ENCODE data around the gene CNOT10. TPM values are rescaled to one million over a fixed set of nuclear protein-coding genes. Genes with fewer than 3 reads are reported as not detected.
A peak's percentile ranks its signal among the peaks of the same experiment; 100 is the strongest.

The CNOT10 gene
- total RNA-seq, 5 donors from 2014 or later (not counting 1 experiment from before 2014, with no cell fraction given): 39.4 to 49.3 (median 45.0) TPM

GRCh38 chr3:32818970-32819511 is 134.1 kb downstream of the CNOT10 start:
- peaks cover 6 to 30% (median 22%) of the 10 kb centered on the region in 3 donors for H3K4me1 Mint-ChIP-seq
- H3K36me3 Mint-ChIP-seq: no peaks in the 10 kb centered on the region
- H3K4me3 ChIP-seq (ENCODE audit: control insufficient read depth in 1 of 2, extremely low read depth in 1 of 2, low read length in 1 of 2): peak overlapping the region in 1 of 2 donors; percentile 65
- ChIA-PET CTCF (no interaction called here), POLR2A (no interaction called here)
- H3K4me1 ChIP-seq (ENCODE audit: control insufficient read depth in 1 of 2, extremely low read depth in 1 of 2, insufficient read depth in 2 of 2, low read length in 2 of 2): peaks cover 8 to 18% of the 10 kb centered on the region in 2 experiments
- peaks cover 0 to 39% of the 10 kb centered on the region in 2 experiments for H3K27me3 ChIP-seq (replicated peaks in 1 of 2; ENCODE audit: control insufficient read depth in 2 of 2, extremely low read depth in 1 of 2, insufficient read depth in 2 of 2, low read length in 1 of 2)
- no peaks in the 10 kb centered on the region for H3K9me3 Mint-ChIP-seq
- WGBS (ENCODE audit: insufficient coverage): 78% methylated on average over 20 of the region's 25 CpGs
- H3K4me3 Mint-ChIP-seq: peak overlapping the region; percentile 36 to 73 (median 68)
- H3K27me3 Mint-ChIP-seq: peaks cover 20 to 54% of the 10 kb centered on the region in 2 donors
- H3K27ac ChIP-seq (ENCODE audit: low read length): no peak overlapping the region
- H3K27ac Mint-ChIP-seq: no peak overlapping the region
- no peak for DNase-seq
- no peak for ATAC-seq (replicated peaks in 1 of 4)
- no peaks in the 10 kb centered on the region for H3K9me3 ChIP-seq
- H3K36me3 ChIP-seq (ENCODE audit: control insufficient read depth in 2 of 2, extremely low read depth in 1 of 2, insufficient read depth in 1 of 2, low read length in 1 of 2): no peaks in the 10 kb centered on the region

- peaks cover 1 to 26% (median 16%) of the 10 kb centered on the region in 3 donors for H3K4me1 Mint-ChIP-seq
- ATAC-seq (replicated peaks in 1 of 4) (no peak), DNase-seq (no peak)
- peak overlapping the region in 2 of 3 donors; percentile 68 to 73 for H3K4me3 Mint-ChIP-seq
- WGBS (ENCODE audit: insufficient coverage): 96% methylated on average over 26 of the region's 41 CpGs
- no peaks in the 10 kb centered on the region for H3K36me3 Mint-ChIP-seq
- H3K36me3 ChIP-seq (ENCODE audit: control insufficient read depth in 2 of 2, extremely low read depth in 1 of 2, insufficient read depth in 1 of 2, low read length in 1 of 2): no peaks in the 10 kb centered on the region
- peaks cover 7 to 18% of the 10 kb centered on the region in 2 experiments for H3K4me1 ChIP-seq (ENCODE audit: control insufficient read depth in 1 of 2, extremely low read depth in 1 of 2, insufficient read depth in 2 of 2, low read length in 2 of 2)
- no peak overlapping the region for H3K4me3 ChIP-seq (ENCODE audit: control insufficient read depth in 1 of 2, extremely low read depth in 1 of 2, low read length in 1 of 2)
- no peaks in the 10 kb centered on the region for H3K9me3 Mint-ChIP-seq
- H3K27ac ChIP-seq (ENCODE audit: low read length): no peak overlapping the region
- POLR2A ChIA-PET: interaction anchor here in 1 of 2 donors (0.7 kb wide), 1 partner anchor 32 kb away, joined by 3 read pairs; no protein-coding TSS in a partner anchor
- H3K27ac Mint-ChIP-seq: no peak overlapping the region
- no peaks in the 10 kb centered on the region for H3K9me3 ChIP-seq
- peaks cover 0 to 45% of the 10 kb centered on the region in 2 experiments for H3K27me3 ChIP-seq (replicated peaks in 1 of 2; ENCODE audit: control insufficient read depth in 2 of 2, extremely low read depth in 1 of 2, insufficient read depth in 2 of 2, low read length in 1 of 2)
- CTCF ChIA-PET: no interaction called here
- peaks cover 22 to 49% of the 10 kb centered on the region in 2 donors for H3K27me3 Mint-ChIP-seq
Measured at GRCh38 chr3:32819551-32820348, 134.8 kb downstream of the CNOT10 start.

GRCh38 chr3:32820430-32820829 is 135.4 kb downstream of the CNOT10 start:
- Mint-ChIP-seq H3K9me3 (no peaks in the 10 kb centered on the region), H3K4me1 (peaks cover 0 to 22% (median 15%) of the 10 kb centered on the region in 3 donors), H3K27ac (no peak overlapping the region), H3K36me3 (no peaks in the 10 kb centered on the region), H3K4me3 (no peak overlapping the region), H3K27me3 (peaks cover 27 to 46% of the 10 kb centered on the region in 2 donors)
- WGBS (ENCODE audit: insufficient coverage): 80% methylated on average over 1 of the region's 2 CpGs
- DNase-seq: no peak
- ATAC-seq (replicated peaks in 1 of 4): no peak
- ChIA-PET POLR2A (interaction anchor here in 1 of 2 donors (0.7 kb wide), 1 partner anchor 31 kb away, joined by 3 read pairs; no protein-coding TSS in a partner anchor), CTCF (interaction anchor here in 1 of 2 donors (0.6 kb wide), 1 partner anchor 655 kb away, joined by 3 read pairs; no protein-coding TSS in a partner anchor)
- Histone ChIP-seq H3K4me3 (ENCODE audit: control insufficient read depth in 1 of 2, extremely low read depth in 1 of 2, low read length in 1 of 2) (no peak overlapping the region), H3K27me3 (replicated peaks in 1 of 2; ENCODE audit: control insufficient read depth in 2 of 2, extremely low read depth in 1 of 2, insufficient read depth in 2 of 2, low read length in 1 of 2) (peaks cover 0 to 46% of the 10 kb centered on the region in 2 experiments), H3K9me3 (no peaks in the 10 kb centered on the region), H3K36me3 (ENCODE audit: control insufficient read depth in 2 of 2, extremely low read depth in 1 of 2, insufficient read depth in 1 of 2, low read length in 1 of 2) (no peaks in the 10 kb centered on the region), H3K27ac (ENCODE audit: low read length) (no peak overlapping the region), H3K4me1 (ENCODE audit: control insufficient read depth in 1 of 2, extremely low read depth in 1 of 2, insufficient read depth in 2 of 2, low read length in 2 of 2) (peaks cover 4 to 18% of the 10 kb centered on the region in 2 experiments)

GRCh38 chr3:32820971-32821685 is 136.1 kb downstream of the CNOT10 start:
- WGBS (ENCODE audit: insufficient coverage): 81% methylated on average over 7 of the region's 12 CpGs
- peaks cover 26 to 39% of the 10 kb centered on the region in 2 donors for H3K27me3 Mint-ChIP-seq
- CTCF ChIA-PET: interaction anchor here in 1 of 2 donors (0.6 kb wide), 1 partner anchor 654 kb away, joined by 3 read pairs; no protein-coding TSS in a partner anchor

GRCh38 chr3:32821686-32822296 is 136.8 kb downstream of the CNOT10 start:
- Mint-ChIP-seq H3K27me3 (peaks cover 26 to 37% of the 10 kb centered on the region in 2 donors), H3K36me3 (no peaks in the 10 kb centered on the region), H3K9me3 (no peaks in the 10 kb centered on the region), H3K27ac (no peak overlapping the region), H3K4me1 (peaks cover 0 to 16% (median 11%) of the 10 kb centered on the region in 3 donors), H3K4me3 (no peak overlapping the region)
- no peak overlapping the region for H3K27ac ChIP-seq (ENCODE audit: low read length)
- ATAC-seq (replicated peaks in 1 of 4): no peak
- no peak overlapping the region for H3K4me3 ChIP-seq (ENCODE audit: control insufficient read depth in 1 of 2, extremely low read depth in 1 of 2, low read length in 1 of 2)
- 90% methylated on average over 37 of the region's 44 CpGs for WGBS (ENCODE audit: insufficient coverage)
- ChIA-PET CTCF (no interaction called here), POLR2A (interaction anchor here in 1 of 2 donors (0.6 kb wide), 1 partner anchor 49 kb away, joined by 3 read pairs; no protein-coding TSS in a partner anchor)
- no peaks in the 10 kb centered on the region for H3K36me3 ChIP-seq (ENCODE audit: control insufficient read depth in 2 of 2, extremely low read depth in 1 of 2, insufficient read depth in 1 of 2, low read length in 1 of 2)
- peaks cover 0 to 42% of the 10 kb centered on the region in 2 experiments for H3K27me3 ChIP-seq (replicated peaks in 1 of 2; ENCODE audit: control insufficient read depth in 2 of 2, extremely low read depth in 1 of 2, insufficient read depth in 2 of 2, low read length in 1 of 2)
- no peaks in the 10 kb centered on the region for H3K9me3 ChIP-seq
- H3K4me1 ChIP-seq (ENCODE audit: control insufficient read depth in 1 of 2, extremely low read depth in 1 of 2, insufficient read depth in 2 of 2, low read length in 2 of 2): peaks cover 4 to 14% of the 10 kb centered on the region in 2 experiments
- no peak for DNase-seq

More at GRCh38 chr3:32820971-32821685, 136.1 kb downstream of the CNOT10 start:
- Histone ChIP-seq H3K36me3 (ENCODE audit: control insufficient read depth in 2 of 2, extremely low read depth in 1 of 2, insufficient read depth in 1 of 2, low read length in 1 of 2) (no peaks in the 10 kb centered on the region), H3K4me1 (ENCODE audit: control insufficient read depth in 1 of 2, extremely low read depth in 1 of 2, insufficient read depth in 2 of 2, low read length in 2 of 2) (peaks cover 4 to 18% of the 10 kb centered on the region in 2 experiments), H3K27me3 (replicated peaks in 1 of 2; ENCODE audit: control insufficient read depth in 2 of 2, extremely low read depth in 1 of 2, insufficient read depth in 2 of 2, low read length in 1 of 2) (peaks cover 0 to 43% of the 10 kb centered on the region in 2 experiments), H3K27ac (ENCODE audit: low read length) (no peak overlapping the region), H3K9me3 (no peaks in the 10 kb centered on the region), H3K4me3 (ENCODE audit: control insufficient read depth in 1 of 2, extremely low read depth in 1 of 2, low read length in 1 of 2) (no peak overlapping the region)
- POLR2A ChIA-PET: interaction anchor here in 1 of 2 donors (0.7 kb wide), 1 partner anchor 30 kb away, joined by 3 read pairs; no protein-coding TSS in a partner anchor
- Mint-ChIP-seq H3K4me3 (no peak overlapping the region), H3K4me1 (peaks cover 0 to 16% (median 12%) of the 10 kb centered on the region in 3 donors), H3K9me3 (no peaks in the 10 kb centered on the region), H3K36me3 (no peaks in the 10 kb centered on the region), H3K27ac (no peak overlapping the region)
- DNase-seq: no peak
- no peak for ATAC-seq (replicated peaks in 1 of 4)

Data from T-cell (primary cell).